ENCODE measurements around the gene IGSF3.

Gene IGSF3

DNA sequence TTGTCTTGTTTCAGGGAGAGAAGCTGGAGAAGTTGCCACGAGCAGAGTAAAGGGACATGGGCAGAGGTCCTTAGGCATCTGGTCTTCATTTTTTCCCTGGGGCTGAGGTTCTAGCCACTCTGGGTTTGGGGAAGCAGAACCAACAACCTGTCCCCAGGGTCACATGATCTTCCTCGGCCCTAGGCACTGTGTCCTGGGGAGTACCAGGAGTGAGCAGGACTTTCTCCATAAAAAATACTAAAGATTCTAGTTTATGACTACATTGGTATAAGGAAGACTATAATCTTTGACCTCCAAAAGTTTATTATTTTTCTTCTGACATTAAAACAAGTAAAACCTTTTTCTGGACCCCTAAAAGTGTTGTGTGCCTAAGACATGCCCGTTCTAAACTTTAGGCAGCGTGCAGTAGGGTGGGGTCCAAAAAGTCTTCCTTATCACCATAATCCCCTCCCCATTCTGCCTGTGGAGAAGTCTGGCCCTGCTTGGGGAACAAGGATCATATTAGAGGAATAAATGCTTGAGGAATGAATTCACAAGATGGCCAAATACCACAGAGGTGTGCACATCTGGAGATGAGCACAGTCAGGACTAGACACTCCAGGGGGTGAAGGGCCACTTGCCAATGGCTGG is 19.3 kb upstream of the IGSF3 start:
- H3K4me3 ChIP-seq (ENCODE audit: insufficient read length, low read depth) = no peak overlapping the region
- TF ChIP-seq YY1 (IDR thresholded peaks at IDR 0.05; ENCODE audit: insufficient read depth, insufficient read length) (no peak), SUZ12 (IDR thresholded peaks at IDR 0.05; ENCODE audit: extremely low read depth, insufficient read depth, insufficient read length) (no peak), ZNF274 (IDR thresholded peaks at IDR 0.05; ENCODE audit: low read depth, low read length) (no peak)
- no peak for DNase-seq (ENCODE audit: low read depth, low spot score)
- H3K4me1 ChIP-seq (ENCODE audit: insufficient read depth, insufficient read length) = peaks cover 3% of the 10 kb centered on the region
- no peaks in the 10 kb centered on the region for H3K27me3 ChIP-seq (ENCODE audit: insufficient read depth, insufficient read length)
- no peaks in the 10 kb centered on the region for H3K36me3 ChIP-seq (ENCODE audit: insufficient read depth, insufficient read length, low read length)
- no peaks in the 10 kb centered on the region for H3K9me3 ChIP-seq (ENCODE audit: insufficient read depth, low read length)
- H3K9ac ChIP-seq (ENCODE audit: insufficient read length, low read depth) = no peak overlapping the region

DNA sequence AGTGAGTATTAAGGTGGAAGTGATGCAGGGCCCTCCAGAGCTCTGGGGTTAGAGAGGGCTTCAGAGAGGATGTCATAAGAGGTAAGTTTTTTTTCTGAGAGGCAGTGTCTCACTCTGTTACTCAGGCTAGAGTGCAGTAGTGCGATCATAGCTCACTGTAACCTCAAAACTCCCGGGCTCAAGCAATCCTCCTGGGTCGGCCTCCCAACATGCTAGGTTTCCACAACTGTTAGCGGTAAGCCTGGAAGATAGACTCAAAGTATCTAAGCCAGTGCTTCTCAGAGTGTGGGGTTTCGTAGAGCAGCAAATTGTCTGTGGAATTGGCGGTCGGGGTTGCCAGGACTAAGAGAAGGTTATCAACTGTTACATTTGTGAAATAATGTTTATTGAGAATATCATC is 18.6 kb upstream of the IGSF3 start:
- no peak overlapping the region for H3K4me3 ChIP-seq (ENCODE audit: insufficient read length, low read depth)
- no peaks in the 10 kb centered on the region for H3K27me3 ChIP-seq (ENCODE audit: insufficient read depth, insufficient read length)
- H3K4me1 ChIP-seq (ENCODE audit: insufficient read depth, insufficient read length) = peaks cover 3% of the 10 kb centered on the region
- no peaks in the 10 kb centered on the region for H3K9me3 ChIP-seq (ENCODE audit: insufficient read depth, low read length)
- no peaks in the 10 kb centered on the region for H3K36me3 ChIP-seq (ENCODE audit: insufficient read depth, insufficient read length, low read length)
- no peak for DNase-seq (ENCODE audit: low read depth, low spot score)
- no peak overlapping the region for H3K9ac ChIP-seq (ENCODE audit: insufficient read length, low read depth)
- TF ChIP-seq YY1 (IDR thresholded peaks at IDR 0.05; ENCODE audit: insufficient read depth, insufficient read length) (no peak), ZNF274 (IDR thresholded peaks at IDR 0.05; ENCODE audit: low read depth, low read length) (no peak), SUZ12 (IDR thresholded peaks at IDR 0.05; ENCODE audit: extremely low read depth, insufficient read depth, insufficient read length) (no peak)

DNA sequence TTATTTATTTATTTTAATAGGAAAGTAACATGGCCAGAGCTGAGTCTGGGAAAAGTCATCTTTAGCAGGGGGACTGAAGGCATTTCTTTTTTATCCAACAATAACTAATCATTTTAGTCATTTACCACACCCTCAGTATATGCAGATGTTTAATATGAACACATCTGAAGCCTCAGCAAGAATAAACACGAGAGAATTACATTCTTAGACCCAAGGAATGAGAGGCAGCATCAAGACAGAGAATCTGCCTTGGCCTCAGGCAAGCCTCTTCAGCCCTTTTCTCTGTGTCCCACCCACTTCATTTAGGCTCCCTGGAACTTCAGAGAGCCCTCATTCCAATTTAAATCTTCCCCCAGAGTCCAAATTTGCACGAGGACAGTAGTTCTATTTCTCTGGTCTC is 17.0 kb upstream of the IGSF3 start:
- Histone ChIP-seq H3K9ac (ENCODE audit: insufficient read length, low read depth) (no peak overlapping the region), H3K9me3 (ENCODE audit: insufficient read depth, low read length) (no peaks in the 10 kb centered on the region), H3K36me3 (ENCODE audit: insufficient read depth, insufficient read length, low read length) (no peaks in the 10 kb centered on the region), H3K27me3 (ENCODE audit: insufficient read depth, insufficient read length) (no peaks in the 10 kb centered on the region), H3K4me3 (ENCODE audit: insufficient read length, low read depth) (no peak overlapping the region), H3K4me1 (ENCODE audit: insufficient read depth, insufficient read length) (no peaks in the 10 kb centered on the region)
- DNase-seq (ENCODE audit: low read depth, low spot score) = no peak
- TF ChIP-seq ZNF274 (IDR thresholded peaks at IDR 0.05; ENCODE audit: low read depth, low read length) = no peak
- TF ChIP-seq SUZ12 (IDR thresholded peaks at IDR 0.05; ENCODE audit: extremely low read depth, insufficient read depth, insufficient read length) = no peak
- no peak for TF ChIP-seq YY1 (IDR thresholded peaks at IDR 0.05; ENCODE audit: insufficient read depth, insufficient read length)

DNA sequence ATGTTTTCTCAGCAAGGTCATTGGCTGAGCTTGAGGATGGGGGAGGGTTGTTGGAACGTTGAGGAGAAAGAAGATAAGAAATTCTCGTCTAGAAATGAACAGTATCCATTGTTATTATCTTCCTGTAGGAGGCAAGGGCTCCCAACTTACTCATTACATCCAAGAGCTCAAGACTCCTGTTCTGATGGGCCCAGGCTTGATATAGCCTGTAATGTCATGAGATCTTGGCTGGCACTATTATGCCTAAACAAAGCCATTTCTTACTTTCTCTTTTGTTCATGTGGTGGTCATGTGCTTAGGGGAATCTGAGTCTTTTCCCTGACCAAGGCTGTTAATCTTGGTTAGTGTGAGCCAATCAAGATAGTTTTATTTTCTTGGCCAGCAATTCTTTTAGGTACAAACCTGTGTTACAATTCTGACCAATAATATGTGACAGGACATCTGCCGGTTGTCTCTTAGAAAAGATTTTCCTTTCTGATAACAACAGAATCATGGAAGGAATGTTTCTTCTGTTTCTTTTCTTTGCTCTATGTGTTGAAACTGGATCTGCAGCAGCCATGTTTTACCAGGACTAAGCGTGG is 15.2 kb upstream of the IGSF3 start:
- Histone ChIP-seq H3K9me3 (ENCODE audit: insufficient read depth, low read length) (no peaks in the 10 kb centered on the region), H3K4me1 (ENCODE audit: insufficient read depth, insufficient read length) (no peaks in the 10 kb centered on the region), H3K9ac (ENCODE audit: insufficient read length, low read depth) (no peak overlapping the region), H3K27me3 (ENCODE audit: insufficient read depth, insufficient read length) (no peaks in the 10 kb centered on the region), H3K36me3 (ENCODE audit: insufficient read depth, insufficient read length, low read length) (no peaks in the 10 kb centered on the region), H3K4me3 (ENCODE audit: insufficient read length, low read depth) (no peak overlapping the region)
- TF ChIP-seq YY1 (IDR thresholded peaks at IDR 0.05; ENCODE audit: insufficient read depth, insufficient read length) (no peak), ZNF274 (IDR thresholded peaks at IDR 0.05; ENCODE audit: low read depth, low read length) (no peak)
- no peak for DNase-seq (ENCODE audit: low read depth, low spot score)

DNA sequence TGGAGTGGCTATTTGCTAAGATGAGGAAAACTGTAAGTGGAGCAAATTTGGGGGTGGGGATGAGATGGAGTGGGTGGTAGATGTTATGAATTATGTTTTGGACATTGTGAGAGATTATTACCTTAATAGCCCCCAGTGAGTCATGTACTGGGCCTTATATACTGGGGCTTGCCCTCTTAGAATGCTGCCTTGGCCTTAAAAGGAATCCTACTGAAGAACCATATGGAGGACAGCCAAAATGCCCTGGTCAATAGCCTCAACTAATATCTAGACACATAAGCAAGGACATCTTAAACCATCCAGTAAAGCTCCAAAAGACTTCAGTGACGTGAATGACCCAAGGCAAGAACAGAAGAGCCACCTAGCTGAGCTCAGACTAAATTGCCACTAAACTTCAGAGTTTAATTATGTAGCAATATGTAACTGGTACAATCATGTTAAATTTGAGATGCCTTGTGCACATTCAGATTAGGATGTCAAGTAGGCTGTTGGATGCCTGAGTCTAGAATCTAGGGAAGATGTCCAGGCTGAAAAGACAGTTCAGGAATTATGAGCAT is 13.9 kb upstream of the IGSF3 start:
- H3K9ac ChIP-seq (ENCODE audit: insufficient read length, low read depth) = no peak overlapping the region
- H3K4me3 ChIP-seq (ENCODE audit: insufficient read length, low read depth) = no peak overlapping the region
- H3K4me1 ChIP-seq (ENCODE audit: insufficient read depth, insufficient read length) = no peaks in the 10 kb centered on the region
- no peaks in the 10 kb centered on the region for H3K36me3 ChIP-seq (ENCODE audit: insufficient read depth, insufficient read length, low read length)
- TF ChIP-seq SUZ12 (IDR thresholded peaks at IDR 0.05; ENCODE audit: extremely low read depth, insufficient read depth, insufficient read length) = no peak
- TF ChIP-seq ZNF274 (IDR thresholded peaks at IDR 0.05; ENCODE audit: low read depth, low read length) = no peak
- TF ChIP-seq YY1 (IDR thresholded peaks at IDR 0.05; ENCODE audit: insufficient read depth, insufficient read length) = no peak
- no peaks in the 10 kb centered on the region for H3K9me3 ChIP-seq (ENCODE audit: insufficient read depth, low read length)
- no peaks in the 10 kb centered on the region for H3K27me3 ChIP-seq (ENCODE audit: insufficient read depth, insufficient read length)
- DNase-seq (ENCODE audit: low read depth, low spot score) = no peak

DNA sequence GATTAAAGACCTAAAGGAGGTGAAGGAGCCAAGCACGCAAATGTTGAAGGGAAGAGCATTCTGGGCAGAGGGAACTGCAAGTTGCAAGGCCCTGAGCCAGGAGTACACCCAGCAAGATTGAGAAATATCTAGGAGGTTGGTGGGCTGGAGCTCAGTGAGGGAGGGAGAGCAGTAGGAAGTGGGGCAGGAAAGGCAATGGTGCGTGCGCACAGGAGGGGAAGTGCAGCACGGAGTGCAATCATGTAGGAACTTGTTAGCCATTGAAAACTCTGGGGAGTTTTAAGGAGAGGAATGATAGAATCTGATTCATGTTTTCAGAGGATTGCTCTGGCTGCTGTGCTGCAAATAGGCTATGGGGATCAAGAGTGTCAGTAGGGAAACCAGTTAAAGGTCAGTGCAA is 13.2 kb upstream of the IGSF3 start:
- Histone ChIP-seq H3K9ac (ENCODE audit: insufficient read length, low read depth) (no peak overlapping the region), H3K4me3 (ENCODE audit: insufficient read length, low read depth) (no peak overlapping the region), H3K4me1 (ENCODE audit: insufficient read depth, insufficient read length) (no peaks in the 10 kb centered on the region), H3K9me3 (ENCODE audit: insufficient read depth, low read length) (no peaks in the 10 kb centered on the region), H3K36me3 (ENCODE audit: insufficient read depth, insufficient read length, low read length) (no peaks in the 10 kb centered on the region), H3K27me3 (ENCODE audit: insufficient read depth, insufficient read length) (no peaks in the 10 kb centered on the region)
- TF ChIP-seq ZNF274 (IDR thresholded peaks at IDR 0.05; ENCODE audit: low read depth, low read length) (no peak), YY1 (IDR thresholded peaks at IDR 0.05; ENCODE audit: insufficient read depth, insufficient read length) (no peak), SUZ12 (IDR thresholded peaks at IDR 0.05; ENCODE audit: extremely low read depth, insufficient read depth, insufficient read length) (no peak)
- DNase-seq (ENCODE audit: low read depth, low spot score) = no peak

DNA sequence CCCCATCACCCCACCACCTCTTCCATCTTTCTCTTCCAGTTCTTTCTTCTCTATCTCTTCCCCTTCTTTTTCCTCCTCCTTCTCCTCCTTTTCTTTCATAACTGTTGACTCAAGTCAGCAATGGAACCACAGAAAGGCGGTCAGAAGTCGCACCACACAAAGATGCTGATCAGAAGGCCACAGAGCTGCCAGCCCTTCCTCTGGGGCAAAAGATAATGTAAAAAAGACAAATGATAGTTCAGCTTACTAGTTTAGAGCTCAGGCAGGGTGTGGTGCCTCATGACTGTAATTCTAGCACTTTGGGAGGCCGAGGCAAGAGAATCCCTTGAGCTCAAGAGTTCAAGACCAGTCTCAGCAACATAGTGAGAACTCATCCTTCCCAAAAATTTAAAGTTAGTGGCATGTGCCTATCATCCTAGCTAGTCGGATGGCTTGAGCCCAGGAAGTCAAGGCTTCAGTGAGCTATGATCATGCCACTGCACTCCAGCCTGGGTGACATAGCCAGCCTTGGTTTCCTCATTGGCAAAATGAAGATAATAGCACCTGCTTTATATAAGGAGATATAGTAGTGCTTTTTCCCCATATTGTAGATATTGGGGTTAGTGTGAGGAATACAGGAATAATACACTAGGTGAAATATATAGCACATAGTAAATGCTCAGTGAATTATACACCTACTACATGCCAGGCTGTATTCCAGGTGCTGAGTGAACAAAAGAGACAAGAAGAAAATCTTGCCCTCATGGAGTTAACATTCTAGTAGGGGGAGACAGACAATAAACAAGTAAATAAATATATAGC is 12.5 kb upstream of the IGSF3 start:
- H3K4me3 ChIP-seq (ENCODE audit: insufficient read length, low read depth) = no peak overlapping the region
- H3K9me3 ChIP-seq (ENCODE audit: insufficient read depth, low read length) = no peaks in the 10 kb centered on the region
- H3K4me1 ChIP-seq (ENCODE audit: insufficient read depth, insufficient read length) = no peaks in the 10 kb centered on the region
- H3K27me3 ChIP-seq (ENCODE audit: insufficient read depth, insufficient read length) = no peaks in the 10 kb centered on the region
- H3K36me3 ChIP-seq (ENCODE audit: insufficient read depth, insufficient read length, low read length) = no peaks in the 10 kb centered on the region
- no peak for DNase-seq (ENCODE audit: low read depth, low spot score)
- H3K9ac ChIP-seq (ENCODE audit: insufficient read length, low read depth) = no peak overlapping the region
- TF ChIP-seq ZNF274 (IDR thresholded peaks at IDR 0.05; ENCODE audit: low read depth, low read length) = no peak; the same call in 1 of the 2 replicates
- no peak for TF ChIP-seq YY1 (IDR thresholded peaks at IDR 0.05; ENCODE audit: insufficient read depth, insufficient read length)
- no peak for TF ChIP-seq SUZ12 (IDR thresholded peaks at IDR 0.05; ENCODE audit: extremely low read depth, insufficient read depth, insufficient read length)

All from NT2/D1 (cell line).